ENCODE measurements around the gene PYM1. TPM values are rescaled to one million over a fixed set of nuclear protein-coding genes. Genes with fewer than 3 reads are reported as not detected.
"Not testable (repeated sequence)": the region's sequence is repeated elsewhere in the genome, so short reads cannot be mapped to it uniquely, and the experiment has no call there.

PYM1 gene
- polyA plus RNA-seq, 4 donors: 28.1 to 39.1 (median 35.7) TPM

- no peak for DNase-seq (ENCODE audit: low read depth in 4 of 4, low spot score in 3 of 4)
Observed at GRCh38 chr12:55915482-55915859, 12.2 kb downstream of the PYM1 start.

- no peak for DNase-seq (ENCODE audit: low read depth in 4 of 4, low spot score in 3 of 4)
Observed at GRCh38 chr12:55912908-55913307, 14.8 kb downstream of the PYM1 start.

GRCh38 chr12:55909513-55909884 lies 18.2 kb downstream of the PYM1 start:
- DNase-seq (ENCODE audit: low read depth in 4 of 4, low spot score in 3 of 4): no peak

GRCh38 chr12:55908726-55909512 lies 18.8 kb downstream of the PYM1 start:
- no peak for DNase-seq (ENCODE audit: low read depth in 4 of 4, low spot score in 3 of 4)

GRCh38 chr12:55906056-55906455 lies 21.6 kb downstream of the PYM1 start:
- no peak for DNase-seq (ENCODE audit: low read depth in 4 of 4, low spot score in 3 of 4)

- no peak for DNase-seq (ENCODE audit: low read depth in 4 of 4, low spot score in 3 of 4)
Observed at GRCh38 chr12:55901881-55902490, 25.7 kb downstream of the PYM1 start.

GRCh38 chr12:55899082-55899481 lies 28.6 kb downstream of the PYM1 start:
- DNase-seq (ENCODE audit: low read depth in 4 of 4, low spot score in 3 of 4): no peak

- no peak for DNase-seq (ENCODE audit: low read depth in 4 of 4, low spot score in 3 of 4)
Observed at GRCh38 chr12:55893723-55894122, 34.0 kb downstream of the PYM1 start.

- DNase-seq (ENCODE audit: low read depth in 4 of 4, low spot score in 3 of 4): no peak
Observed at GRCh38 chr12:55891310-55891709, 36.4 kb downstream of the PYM1 start.

- DNase-seq (ENCODE audit: low read depth in 4 of 4, low spot score in 3 of 4): no peak
Observed at GRCh38 chr12:55885113-55885512, 42.6 kb downstream of the PYM1 start.

- DNase-seq (ENCODE audit: low read depth in 4 of 4, low spot score in 3 of 4): no peak
Observed at GRCh38 chr12:55877824-55878223, 49.9 kb downstream of the PYM1 start.

- DNase-seq (ENCODE audit: low read depth in 4 of 4, low spot score in 3 of 4): no peak
Observed at GRCh38 chr12:55875704-55876467, 51.8 kb downstream of the PYM1 start.

- no peak for DNase-seq (ENCODE audit: low read depth in 4 of 4, low spot score in 3 of 4)
Observed at GRCh38 chr12:55874443-55874842, 53.3 kb downstream of the PYM1 start.

- not testable (repeated sequence) for DNase-seq (ENCODE audit: low read depth in 4 of 4, low spot score in 3 of 4)
Observed at GRCh38 chr12:55866454-55867004, 61.2 kb downstream of the PYM1 start.

GRCh38 chr12:55865327-55865726 lies 62.4 kb downstream of the PYM1 start:
- DNase-seq (ENCODE audit: low read depth in 4 of 4, low spot score in 3 of 4): no peak

- DNase-seq (ENCODE audit: low read depth in 4 of 4, low spot score in 3 of 4): not testable (repeated sequence)
Observed at GRCh38 chr12:55862931-55863330, 64.8 kb downstream of the PYM1 start.

- DNase-seq (ENCODE audit: low read depth in 4 of 4, low spot score in 3 of 4): no peak
Observed at GRCh38 chr12:55862286-55862685, 65.4 kb downstream of the PYM1 start.

GRCh38 chr12:55861871-55862270 lies 65.8 kb downstream of the PYM1 start:
- DNase-seq (ENCODE audit: low read depth in 4 of 4, low spot score in 3 of 4): no peak

GRCh38 chr12:55861396-55861795 lies 66.3 kb downstream of the PYM1 start:
- DNase-seq (ENCODE audit: low read depth in 4 of 4, low spot score in 3 of 4): no peak

GRCh38 chr12:55852740-55853139 lies 75.0 kb downstream of the PYM1 start:
- no peak for DNase-seq (ENCODE audit: low read depth in 4 of 4, low spot score in 3 of 4)
